KBM-7 (cell line): Measurements from ENCODE around the gene ALG2.

Experiments used
- DNase-seq: peaks from one replicate; pipeline ENCODE4 v3.0.0-alpha.2; 2015
- in situ Hi-C: fragments of 300-500 bp; cut with MboI; formaldehyde crosslinking; loops from 2 replicates; pipeline ENCODE4 v1.14.3; 2020; ENCODE audit warnings: low sequenced_read_pairs, low pct_unique_long_range_greater_than_20kb, mixed read lengths

The ALG2 gene, protein sequence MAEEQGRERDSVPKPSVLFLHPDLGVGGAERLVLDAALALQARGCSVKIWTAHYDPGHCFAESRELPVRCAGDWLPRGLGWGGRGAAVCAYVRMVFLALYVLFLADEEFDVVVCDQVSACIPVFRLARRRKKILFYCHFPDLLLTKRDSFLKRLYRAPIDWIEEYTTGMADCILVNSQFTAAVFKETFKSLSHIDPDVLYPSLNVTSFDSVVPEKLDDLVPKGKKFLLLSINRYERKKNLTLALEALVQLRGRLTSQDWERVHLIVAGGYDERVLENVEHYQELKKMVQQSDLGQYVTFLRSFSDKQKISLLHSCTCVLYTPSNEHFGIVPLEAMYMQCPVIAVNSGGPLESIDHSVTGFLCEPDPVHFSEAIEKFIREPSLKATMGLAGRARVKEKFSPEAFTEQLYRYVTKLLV

DNA sequence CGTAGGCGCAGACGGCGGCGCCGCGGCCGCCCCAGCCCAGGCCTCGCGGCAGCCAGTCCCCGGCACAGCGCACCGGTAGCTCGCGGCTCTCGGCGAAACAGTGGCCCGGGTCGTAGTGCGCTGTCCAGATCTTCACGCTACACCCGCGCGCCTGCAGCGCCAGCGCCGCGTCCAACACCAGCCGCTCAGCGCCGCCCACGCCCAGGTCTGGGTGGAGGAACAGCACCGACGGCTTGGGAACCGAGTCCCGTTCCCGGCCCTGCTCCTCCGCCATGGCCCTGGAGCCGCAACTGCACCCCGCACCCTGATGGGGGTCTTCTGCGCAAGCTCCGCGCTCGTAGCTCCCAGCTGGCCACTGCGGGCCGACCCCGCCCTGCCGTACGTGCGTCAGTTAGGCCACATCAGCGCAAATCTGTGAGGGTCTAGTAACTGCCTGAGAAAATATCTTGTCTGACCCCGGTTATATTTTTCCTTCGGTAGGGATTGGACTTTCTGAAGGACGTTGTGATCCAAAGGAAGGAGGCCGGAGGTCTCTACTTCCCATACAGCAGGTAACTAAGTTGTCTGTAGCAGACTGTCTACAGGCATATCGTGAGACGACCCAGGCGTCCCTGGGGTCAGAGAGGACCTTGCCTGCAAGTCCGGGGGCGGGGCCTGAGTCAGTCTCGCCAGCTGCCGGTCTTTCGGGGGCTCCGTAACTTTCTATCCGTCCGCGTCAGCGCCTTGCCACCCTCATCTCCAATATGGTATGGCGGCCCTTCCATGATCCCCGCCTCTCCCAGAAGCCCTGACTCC, at the start of gene ALG2, which contains the start of gene SEC61B:
Gene ALG2 (minus strand): TSS at position 322 of the 795 bp plus-strand sequence. CDS start 48 bp downstream, at position 274.
Gene SEC61B (plus strand): TSS at position 662 of the 795 bp plus-strand sequence. CDS start 82 bp downstream, at position 744.
- peak; percentile 96 for DNase-seq
- in situ Hi-C loops, result no loop called here

DNA sequence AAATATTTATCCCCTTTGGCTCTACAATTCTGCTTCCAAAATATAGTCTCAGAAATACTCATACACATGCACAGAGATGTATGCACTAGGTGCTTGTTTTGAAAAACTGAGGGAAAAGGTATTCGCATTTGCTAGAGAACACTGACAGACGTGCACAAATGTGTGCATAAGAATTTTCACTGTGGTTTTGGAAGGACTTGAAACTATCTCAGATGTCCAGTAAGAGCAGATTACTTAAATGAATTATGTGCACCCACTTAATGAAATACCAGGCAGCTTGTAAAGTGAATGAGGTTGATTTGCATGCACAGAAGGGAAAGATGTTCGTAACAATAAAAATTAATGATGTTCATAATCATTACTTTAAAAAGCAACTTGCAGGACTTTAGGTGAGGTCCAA, 48.7 kb upstream of the ALG2 start:
- no peak for DNase-seq
- in situ Hi-C loops, result no loop called here

DNA sequence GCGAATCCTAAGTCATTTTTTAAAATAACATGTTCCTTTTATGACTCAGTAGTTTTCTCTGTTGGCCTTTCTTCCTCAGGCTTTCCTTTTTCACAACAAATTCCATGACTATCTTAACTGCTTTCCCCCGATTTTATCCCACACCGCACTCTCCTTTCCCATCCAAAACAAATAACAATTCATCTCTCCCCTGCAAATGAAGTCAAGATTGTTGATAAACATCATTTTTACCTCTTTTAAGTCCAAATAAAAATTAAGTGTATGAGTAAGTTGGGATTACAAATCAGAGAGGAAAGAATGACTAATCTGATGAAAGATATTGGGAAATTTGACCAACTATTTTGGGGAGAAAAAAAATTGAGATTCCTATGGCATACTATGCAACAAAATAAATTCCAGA, 47.7 kb upstream of the ALG2 start:
- no peak for DNase-seq
- in situ Hi-C loops, result no loop called here

DNA sequence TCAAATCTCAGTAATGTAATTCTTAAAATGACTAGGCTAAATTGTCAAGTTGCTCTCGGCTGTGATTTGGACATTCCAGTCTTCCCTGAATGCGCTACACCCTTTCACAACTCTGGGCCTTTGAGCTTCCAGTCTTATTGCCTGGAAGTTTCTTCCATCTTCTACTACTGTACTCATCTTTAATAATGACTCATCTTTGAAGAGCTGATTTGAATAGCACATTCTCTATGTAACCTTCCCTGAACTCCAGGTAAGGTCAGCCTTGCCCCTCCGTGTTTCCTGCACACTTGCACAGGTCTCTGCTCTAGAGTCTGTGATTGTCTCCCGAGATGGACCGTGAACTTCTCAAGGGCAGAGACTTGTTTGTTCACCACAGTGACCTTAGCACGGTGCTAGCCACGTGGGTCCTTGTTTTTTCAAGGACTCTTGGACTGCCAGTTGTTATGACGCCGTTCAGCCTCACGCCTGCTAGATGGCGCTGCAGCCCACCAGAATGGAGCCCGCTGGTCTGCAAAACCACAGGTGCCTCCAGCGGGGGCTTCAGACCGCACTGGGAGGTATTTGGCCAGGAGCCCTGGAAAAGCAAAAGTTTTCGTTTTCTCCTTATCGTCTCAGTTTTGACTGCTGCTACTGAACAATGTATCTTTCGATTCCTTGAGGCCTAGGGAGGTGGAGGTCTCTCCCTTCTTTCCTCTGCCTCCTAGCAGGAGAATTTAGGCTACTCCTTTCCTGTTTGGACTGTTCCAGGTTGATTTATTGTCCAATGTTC, 44.7 kb upstream of the ALG2 start:
- in situ Hi-C loops, result no loop called here
- DNase-seq, result peak; percentile 80

DNA sequence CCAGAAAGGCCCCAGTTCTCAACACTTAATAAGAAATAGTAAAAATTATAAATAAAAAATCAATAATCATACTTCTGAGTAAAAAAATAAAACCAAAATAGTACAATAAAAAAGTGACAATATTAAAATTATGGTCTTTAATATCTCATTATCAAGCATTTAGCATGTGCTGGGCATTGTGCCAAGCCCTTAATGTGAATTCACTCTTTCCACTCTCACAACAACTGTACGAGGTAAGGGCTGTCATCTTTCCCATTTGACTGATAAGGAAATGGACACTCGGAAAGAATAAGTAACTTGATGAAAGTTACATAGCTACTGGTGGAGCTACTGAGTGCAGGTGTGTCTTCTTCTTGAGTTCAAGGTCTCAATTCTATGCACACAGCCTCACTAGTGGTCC, 43.9 kb upstream of the ALG2 start:
- no peak for DNase-seq
- in situ Hi-C loops, result no loop called here

DNA sequence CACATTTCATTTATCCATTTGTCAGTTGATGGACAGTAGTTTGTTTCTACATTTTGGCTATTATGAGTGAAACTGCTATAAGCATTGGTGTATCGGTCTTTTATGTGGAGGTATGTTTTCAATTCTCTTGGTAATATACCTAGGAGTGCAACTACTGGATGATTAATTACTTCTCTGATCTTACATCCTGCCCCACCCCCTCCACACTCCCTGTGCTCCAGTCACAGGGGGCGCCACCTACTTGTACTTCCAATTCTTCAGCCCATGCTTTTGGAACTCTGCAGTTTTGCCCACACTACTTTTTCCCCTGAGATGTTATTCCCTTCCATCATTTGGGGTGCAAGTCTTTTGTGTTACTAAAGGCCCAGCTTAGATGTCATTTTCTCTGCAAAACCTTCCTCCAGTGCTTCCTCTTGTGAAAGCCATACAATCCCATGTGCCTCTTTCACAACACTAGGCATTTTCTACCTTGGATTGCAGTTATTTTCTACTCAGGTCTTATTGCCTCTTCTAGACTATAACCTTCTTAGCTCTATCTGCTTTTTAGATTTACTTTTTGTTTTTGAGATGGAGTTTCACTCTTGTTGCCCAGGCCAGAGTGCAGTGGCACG, 42.4 kb upstream of the ALG2 start:
- in situ Hi-C loops, result no loop called here

DNA sequence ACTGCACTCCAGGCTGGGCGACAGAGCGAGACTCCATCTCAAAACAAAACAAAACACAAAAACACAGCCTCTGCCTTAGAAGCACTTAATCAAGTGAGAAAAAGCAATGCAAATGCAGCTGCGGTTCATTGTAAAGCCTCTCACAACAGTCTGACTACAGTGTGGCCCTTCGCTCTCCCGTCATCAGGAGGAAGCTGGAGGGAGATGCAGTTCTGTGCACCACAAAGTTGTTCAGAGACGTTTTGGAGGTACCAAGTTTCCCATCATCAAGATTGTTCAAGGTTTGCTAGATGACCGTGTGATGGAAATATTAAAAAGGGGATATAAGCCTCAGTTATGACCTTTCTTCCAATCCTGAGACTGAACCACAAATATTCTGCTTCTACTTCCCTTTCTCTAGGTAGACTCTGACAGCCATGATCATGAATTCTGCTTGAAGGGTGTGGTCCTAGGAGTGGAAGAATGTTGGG, 41.2 kb upstream of the ALG2 start:
- in situ Hi-C loops, result no loop called here
- DNase-seq, result no peak

More for the DNA sequence above, 42.4 kb upstream of the ALG2 start:
- no peak for DNase-seq

DNA sequence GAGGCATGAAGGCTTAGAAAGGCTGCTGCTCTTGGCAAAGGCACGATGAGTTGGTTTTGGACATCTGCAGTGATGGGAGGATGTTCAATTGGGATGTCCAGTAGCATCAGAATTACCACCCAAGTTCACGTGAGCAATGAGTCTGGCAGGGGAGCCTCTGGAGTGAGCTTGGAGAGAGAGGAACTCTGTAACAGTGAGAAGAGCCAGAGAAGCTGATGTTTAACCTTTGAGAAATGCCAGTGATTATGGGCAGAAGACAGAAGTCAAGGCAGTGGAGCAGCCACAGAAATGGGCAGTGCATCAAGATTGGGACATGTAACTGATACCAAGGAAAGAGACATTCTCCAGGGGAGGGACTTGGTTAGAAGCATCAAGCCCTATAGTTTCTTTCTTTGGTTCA, 40.2 kb upstream of the ALG2 start:
- in situ Hi-C loops, result no loop called here
- no peak for DNase-seq

DNA sequence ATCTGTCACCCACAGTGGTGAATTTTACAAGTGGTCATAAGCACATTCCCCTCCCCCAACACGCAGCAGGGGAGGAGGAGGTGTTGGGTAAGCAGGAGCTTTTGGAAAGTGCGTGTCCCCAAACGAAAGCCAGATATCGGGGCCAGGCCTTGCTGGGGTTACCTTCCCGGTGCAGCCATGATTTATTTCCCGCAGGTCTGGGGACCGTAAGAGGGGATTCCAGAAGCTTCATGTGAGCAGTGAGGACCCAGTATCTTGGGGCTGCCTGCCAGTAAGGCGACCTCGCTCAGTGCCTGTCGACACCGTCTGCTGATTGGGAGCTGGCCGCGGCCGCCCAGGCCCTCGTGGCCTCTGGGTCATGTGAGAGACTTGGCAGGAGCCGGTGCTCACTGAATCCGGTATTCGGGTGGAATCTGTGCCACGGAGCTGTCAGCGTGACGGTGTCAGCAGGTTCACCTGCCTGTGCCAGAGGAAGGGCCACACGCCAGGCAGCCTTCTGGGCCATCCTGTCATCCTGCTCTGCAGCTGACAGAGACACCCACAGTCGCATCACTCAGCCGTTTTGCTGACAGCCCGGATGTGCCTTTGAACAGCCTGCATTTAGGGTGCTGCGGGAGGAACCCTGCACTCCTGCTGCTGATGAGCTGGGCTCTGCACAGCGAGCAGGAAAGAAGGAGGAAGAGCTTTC, 37.6 kb upstream of the ALG2 start:
- in situ Hi-C loops, result no loop called here
- DNase-seq, result no peak

DNA sequence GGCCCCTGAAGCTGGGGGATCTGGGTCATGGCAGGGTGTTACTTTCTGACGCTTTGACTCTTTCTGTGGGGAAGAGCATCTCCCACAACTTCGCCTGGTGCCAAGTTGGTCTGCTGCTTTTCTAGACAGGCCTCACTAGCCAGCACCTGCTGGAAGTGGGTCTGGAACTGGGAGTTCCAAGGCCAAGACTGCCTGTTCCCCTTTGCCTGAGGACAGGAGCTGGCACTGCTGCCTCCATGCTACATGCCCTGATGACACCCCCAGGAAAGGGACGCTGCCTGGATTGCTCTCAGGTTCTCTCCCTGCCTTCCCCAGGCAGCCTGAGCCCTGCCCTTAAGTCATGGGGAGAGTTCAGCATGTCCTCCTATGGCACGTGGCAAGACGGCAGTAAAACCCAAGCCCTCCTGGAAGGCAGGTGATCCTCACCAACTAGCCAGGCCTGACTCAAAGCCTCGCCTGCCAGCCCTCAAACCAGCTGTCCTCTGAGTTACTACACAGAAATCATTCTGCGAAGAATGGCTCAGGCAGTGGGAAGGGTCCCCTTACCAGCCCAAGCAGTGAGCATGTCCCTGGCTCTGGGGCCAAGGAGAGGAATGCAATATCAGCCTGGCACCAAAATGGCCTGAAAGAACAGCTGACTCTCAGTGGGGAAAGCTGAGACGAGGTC, 36.1 kb upstream of the ALG2 start:
- no peak for DNase-seq
- in situ Hi-C loops, result no loop called here

DNA sequence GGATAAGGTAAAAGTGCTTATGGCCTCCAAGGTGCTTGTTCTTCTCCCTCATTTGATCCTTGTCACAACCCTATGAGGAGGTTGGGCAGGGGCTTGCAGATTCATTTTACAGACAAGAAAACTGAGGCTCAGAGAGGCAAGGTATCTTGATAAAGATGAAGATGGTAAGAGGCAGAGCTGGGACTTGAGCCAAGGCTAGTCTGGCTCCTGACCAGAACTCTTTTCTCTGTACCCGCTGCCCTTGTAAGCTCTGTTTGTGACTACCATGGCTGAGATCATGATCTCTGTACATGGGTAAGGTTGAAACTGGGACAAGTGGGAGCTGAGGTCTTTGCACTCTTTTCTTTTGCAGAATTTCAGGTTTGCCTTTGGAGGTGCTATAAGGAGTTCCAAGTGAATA, 33.9 kb upstream of the ALG2 start:
- no peak for DNase-seq
- in situ Hi-C loops, result no loop called here

DNA sequence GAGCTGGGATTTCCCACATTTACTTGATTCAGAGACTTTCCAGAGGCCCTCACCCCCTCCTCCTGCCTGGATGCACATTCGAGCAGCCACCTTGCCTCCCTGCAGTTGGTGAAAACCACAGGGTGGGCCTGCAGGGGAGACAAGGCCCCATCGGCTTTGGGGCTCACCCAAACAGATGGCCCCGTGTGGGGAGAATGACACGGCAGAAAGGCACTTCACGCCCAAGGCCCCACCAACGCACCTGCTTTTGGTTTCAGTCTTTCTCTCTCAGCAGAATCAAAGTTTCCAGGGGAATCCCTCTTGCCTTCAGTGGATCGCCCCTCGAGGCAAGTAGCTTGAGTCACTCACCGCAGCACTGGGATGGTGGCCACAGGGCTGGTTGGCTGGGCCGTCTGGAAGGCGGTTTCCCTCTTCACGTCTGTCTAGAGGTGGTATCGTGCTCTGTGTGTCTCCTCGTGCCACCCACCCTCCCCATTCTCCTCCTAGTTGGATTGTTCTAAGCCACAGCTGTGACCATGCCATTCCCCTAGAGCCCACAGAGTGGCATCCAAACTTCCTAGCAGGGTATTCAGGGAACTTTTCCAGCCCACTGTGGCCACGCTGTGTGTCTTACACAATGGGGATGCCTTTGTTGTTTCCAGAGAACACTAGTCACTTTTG, 32.2 kb upstream of the ALG2 start:
- in situ Hi-C loops, result no loop called here
- no peak for DNase-seq

DNA sequence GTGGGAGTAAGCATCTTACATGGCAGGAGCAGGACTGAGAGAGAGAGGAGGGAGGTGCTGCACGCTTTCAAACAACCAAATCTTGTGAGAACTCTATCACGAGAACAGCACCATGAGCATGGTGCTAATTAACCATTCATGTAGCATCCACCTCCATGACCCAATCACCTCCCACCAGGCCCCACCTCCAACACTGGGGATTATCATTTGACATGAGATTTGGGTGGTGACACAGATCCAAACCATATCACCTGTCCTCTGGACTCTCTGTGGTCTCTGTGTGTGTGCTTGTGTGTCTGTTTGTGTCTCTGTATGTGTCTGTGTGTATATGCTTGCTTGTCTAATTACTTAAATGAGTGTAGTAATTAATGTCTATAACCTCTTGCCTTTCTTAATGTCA, 31.4 kb upstream of the ALG2 start:
- in situ Hi-C loops, result no loop called here
- no peak for DNase-seq

DNA sequence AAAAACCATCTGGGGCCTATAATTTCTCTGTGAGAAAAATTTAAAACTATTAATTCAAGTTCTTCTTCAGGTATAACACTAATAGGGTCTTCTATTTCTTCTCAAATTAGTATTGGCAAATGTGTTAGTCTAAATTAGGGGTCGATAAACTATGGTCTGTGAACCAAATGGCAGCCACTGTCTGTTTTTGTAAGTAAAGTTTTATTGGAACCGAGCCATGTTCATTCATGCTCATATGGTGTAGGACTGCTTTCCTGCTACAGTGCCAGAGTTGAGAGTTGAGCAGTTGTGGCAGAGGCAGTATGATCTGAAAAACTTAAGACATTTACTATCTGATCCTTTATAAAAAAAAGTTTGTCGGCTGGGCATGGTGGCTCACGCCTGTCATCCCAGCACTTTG, 29.4 kb upstream of the ALG2 start:
- DNase-seq, result no peak
- in situ Hi-C loops, result no loop called here

DNA sequence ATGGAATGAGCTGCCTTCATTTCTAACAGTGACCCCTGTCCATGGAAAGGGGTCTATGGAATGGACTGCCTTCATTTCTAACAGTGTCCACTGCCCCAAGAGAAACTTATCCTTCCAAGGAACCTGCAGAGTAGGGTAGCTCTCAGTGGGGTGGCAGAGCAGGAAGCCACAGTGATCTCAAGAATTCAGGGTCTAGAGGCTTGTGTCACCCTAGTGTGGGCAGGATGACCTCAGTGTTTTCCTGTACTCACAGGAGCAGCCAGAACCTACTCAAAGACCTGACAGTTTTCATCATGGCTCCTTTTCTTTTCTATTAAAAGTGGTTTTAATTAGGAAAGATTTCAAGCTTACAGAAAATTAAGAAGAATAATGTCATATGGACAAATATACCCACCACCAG, 27.9 kb upstream of the ALG2 start:
- in situ Hi-C loops, result no loop called here
- no peak for DNase-seq

DNA sequence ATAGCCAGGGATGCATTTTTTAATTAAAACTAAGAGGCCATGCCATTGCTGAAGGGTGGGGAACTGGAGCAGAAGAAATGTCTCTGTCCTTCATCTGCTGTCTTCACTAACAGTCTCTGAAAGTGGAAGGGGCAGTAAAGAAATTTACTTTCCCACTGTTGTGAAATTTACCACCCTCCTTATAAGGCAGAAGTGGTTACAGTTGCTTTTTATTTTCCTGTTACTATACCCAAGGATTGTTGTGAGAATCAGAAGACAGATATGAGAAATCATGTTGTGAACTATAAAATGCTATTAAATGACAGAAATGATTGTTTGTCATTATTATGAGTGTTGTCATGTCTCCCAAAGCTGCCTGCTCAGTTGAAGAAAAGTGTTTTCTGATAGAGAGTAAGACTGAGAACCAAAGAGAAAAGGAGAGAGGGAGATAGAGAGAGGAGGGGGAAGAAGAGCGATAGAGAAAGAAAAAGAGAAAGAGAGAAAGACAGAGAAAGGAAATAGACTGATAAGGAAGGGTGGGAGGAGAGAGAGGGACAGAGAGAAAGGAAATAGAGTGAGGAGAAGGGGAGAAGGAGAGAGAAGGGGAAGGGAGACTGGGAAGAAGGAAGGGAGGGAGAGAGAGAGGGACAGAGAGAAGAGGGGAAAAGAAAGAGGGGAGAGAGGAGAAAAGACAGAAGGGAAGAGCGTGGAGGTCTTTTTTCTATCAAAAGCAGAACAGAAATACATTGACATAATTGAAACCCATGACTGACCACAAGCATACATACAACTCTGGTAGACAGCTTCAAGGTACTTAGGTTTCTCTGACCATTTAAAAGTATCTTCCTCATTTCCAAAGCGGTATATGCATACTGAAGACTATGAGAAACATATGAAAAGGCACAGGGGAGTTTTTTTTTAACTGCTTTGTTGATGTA, 22.9 kb upstream of the ALG2 start:
- in situ Hi-C loops, result no loop called here

DNA sequence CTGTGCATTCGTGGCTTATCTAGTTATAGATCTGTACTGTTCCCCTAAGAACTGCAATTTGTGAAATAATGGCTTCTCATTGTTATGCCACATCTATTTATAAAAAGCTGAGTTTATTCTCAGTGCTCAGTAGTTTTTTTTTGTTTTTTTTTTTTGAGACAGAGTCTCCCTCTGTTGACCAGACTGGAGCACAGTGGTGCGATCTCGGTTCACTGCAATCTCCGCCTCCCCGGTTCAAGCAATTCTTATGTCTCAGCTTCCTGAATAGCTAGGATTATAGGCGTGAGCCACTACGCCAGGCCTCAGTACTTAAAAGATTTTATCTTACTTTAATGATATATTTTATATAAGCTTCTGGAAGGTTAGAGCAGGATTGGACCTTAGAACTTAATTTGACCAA, 19.4 kb upstream of the ALG2 start:
- DNase-seq, result no peak
- in situ Hi-C loops, result no loop called here

More for the DNA sequence above, 22.9 kb upstream of the ALG2 start:
- no peak for DNase-seq
